ENCODE data around the gene SUGP1.

DNA sequence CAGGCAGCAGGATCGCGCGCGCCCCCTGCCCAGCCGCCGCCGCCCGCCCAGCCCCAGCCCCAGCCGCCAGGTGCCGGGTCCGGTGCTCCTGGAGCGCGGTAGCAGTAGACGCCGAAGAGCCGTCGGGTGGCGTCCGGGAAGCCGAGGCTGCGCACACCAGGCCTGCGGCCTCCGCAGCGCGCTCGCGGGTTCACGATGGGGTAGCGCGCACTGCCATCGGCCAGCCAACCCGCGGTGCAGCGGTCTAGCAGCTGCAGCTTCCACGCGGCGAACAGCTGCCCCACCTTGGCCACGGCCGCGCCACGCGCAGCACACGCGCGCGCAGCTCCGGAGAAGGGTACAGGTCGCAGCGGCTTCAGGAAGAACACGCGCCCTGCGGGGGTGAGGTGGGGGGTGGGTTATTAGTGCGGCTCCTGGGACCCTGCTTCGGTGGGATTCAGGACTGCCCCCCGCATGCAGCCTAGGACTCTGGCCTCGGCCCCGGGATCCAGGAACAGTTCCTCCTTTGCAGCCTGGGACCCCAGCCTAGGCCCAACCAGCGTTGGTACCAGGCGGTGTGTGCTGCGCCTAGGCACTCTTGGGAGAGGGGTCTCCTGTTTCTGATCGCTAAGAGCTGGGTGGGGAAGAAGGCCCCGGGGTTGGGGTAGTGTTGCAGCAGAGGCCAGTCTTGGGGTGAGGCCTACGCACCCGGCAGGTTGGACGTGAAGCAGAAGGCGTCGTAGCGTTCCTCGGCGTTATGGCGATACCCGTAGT is 62.3 kb downstream of the SUGP1 start:
- TF ChIP-seq, protein P1, sequence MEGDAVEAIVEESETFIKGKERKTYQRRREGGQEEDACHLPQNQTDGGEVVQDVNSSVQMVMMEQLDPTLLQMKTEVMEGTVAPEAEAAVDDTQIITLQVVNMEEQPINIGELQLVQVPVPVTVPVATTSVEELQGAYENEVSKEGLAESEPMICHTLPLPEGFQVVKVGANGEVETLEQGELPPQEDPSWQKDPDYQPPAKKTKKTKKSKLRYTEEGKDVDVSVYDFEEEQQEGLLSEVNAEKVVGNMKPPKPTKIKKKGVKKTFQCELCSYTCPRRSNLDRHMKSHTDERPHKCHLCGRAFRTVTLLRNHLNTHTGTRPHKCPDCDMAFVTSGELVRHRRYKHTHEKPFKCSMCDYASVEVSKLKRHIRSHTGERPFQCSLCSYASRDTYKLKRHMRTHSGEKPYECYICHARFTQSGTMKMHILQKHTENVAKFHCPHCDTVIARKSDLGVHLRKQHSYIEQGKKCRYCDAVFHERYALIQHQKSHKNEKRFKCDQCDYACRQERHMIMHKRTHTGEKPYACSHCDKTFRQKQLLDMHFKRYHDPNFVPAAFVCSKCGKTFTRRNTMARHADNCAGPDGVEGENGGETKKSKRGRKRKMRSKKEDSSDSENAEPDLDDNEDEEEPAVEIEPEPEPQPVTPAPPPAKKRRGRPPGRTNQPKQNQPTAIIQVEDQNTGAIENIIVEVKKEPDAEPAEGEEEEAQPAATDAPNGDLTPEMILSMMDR (IDR thresholded peaks at IDR 0.05; ENCODE audit: borderline replicate concordance, extremely low read depth, low read length, poor library complexity, severe bottlenecking) = no peak
- no peak for TF ChIP-seq EZH2 (IDR thresholded peaks at IDR 0.05; ENCODE audit: borderline replicate concordance, low read depth, low read length, severe bottlenecking)

Measured in DND-41 (cell line).